GM19238 (cell line): ENCODE measurements around the gene LIN28B.
"Not testable (repeated sequence)": the region's sequence is repeated elsewhere in the genome, so short reads cannot be mapped to it uniquely, and the experiment has no call there.

Experiments
- DNase-seq: peaks from one replicate; pipeline ENCODE4 v3.0.0; 2011; ENCODE audit warnings: low spot score; ENCODE audit not compliant: insufficient read length

The LIN28B gene

GRCh38 chr6:105005451-105005850 is 48.5 kb downstream of the LIN28B start:
- no peak for DNase-seq

GRCh38 chr6:105013459-105013858 is 56.6 kb downstream of the LIN28B start:
- DNase-seq: not testable (repeated sequence)

- DNase-seq: no peak
Measured at GRCh38 chr6:105014448-105014847, 57.5 kb downstream of the LIN28B start.

- DNase-seq: no peak
Measured at GRCh38 chr6:105014954-105015353, 58.0 kb downstream of the LIN28B start.

DNA sequence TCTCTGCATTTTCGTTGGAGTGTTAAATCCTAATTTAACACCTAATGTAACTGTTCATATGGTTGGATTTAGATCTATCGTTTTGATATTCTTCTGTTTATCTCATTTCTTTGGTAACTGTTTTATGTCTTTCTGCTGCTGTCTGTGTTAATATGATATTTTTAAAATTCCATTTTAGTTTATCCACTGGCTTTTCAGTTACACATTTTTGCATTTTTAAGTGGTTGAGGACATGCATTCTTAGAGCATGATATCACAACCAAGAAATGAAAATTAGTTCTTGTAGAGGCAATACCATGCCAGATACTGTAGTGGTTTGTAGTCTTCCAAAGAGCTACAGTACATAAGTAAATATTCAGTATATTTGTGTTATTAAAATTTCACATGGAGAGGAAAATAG is 58.6 kb downstream of the LIN28B start:
- DNase-seq: no peak

GRCh38 chr6:105019285-105019684 is 62.4 kb downstream of the LIN28B start:
- DNase-seq: no peak

DNA sequence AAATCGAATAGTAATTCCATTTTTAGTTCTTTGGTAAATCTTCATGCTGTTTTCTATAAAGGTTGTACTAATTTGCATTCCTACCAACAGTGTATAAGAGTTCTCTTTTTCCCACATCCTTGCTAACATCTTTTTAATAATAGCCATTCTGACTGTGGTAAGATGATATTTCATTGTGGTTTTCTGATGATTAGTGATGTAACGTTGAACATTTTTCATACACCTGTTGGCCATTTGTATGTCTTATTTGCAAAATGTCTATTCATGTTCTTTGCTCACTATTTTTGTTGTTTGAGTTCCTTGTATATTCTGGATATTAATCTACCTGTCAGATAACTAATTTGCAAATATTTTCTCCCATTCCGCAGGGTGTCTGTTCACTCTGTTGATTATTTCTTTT is 64.5 kb downstream of the LIN28B start:
- no peak for DNase-seq

DNA sequence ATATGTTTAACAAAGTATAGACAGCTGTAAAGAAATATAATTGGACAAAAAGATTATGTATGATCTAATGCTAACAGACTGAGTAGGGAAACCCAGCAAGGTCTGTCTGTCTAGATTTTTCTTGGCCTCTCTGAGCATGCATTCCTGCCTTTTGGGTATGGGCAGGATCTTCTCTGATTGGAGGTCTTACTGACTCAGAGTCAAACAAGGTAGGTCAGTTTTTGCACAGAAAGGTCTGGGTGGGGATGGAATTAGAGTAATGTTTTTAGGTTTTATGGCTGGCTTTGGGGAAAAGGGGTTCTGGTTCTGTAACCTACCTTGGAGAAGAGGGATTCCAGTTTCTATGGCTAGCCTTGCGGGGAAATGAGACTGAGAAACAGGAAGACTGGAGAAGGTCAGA is 65.5 kb downstream of the LIN28B start:
- no peak for DNase-seq

- no peak for DNase-seq
Measured at GRCh38 chr6:105024803-105025202, 67.9 kb downstream of the LIN28B start.

DNA sequence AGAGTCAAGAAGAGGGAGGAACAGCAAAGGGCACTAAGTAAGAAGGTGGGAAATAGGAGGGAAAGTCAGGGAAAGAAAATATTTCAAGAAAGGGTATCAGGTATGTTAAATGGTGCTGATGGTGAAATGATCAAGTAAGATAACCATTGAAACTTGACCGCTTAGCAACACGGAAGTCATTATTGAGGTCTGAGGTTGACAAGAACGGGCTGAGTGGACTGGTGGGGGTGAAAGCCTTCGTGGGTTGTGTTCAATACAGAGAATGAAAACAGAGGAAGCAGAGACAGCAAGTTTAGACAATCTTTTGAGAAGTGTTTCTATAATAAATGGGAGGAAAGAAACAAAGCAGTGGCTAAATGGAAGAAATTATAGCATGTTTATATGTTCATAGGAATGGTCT is 72.0 kb downstream of the LIN28B start:
- DNase-seq: no peak

DNA sequence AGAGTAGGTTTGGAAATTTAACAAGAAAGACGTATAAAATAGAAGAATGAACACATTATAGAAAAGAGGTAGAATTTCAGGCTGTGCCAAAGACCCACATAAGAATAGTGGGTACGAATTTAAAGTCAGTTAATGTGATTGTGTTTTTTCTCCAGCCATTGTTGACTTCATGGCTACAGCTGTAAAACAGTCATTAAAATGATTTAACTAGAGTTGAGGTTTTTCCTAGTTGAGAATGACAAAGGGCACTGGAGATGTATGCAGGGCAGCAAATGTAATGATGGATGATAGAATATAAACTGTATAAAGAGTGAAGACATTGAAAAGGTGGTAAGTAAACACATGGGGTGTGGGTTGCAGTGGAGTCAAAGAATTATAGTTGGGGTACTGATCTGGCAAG is 72.7 kb downstream of the LIN28B start:
- no peak for DNase-seq

DNA sequence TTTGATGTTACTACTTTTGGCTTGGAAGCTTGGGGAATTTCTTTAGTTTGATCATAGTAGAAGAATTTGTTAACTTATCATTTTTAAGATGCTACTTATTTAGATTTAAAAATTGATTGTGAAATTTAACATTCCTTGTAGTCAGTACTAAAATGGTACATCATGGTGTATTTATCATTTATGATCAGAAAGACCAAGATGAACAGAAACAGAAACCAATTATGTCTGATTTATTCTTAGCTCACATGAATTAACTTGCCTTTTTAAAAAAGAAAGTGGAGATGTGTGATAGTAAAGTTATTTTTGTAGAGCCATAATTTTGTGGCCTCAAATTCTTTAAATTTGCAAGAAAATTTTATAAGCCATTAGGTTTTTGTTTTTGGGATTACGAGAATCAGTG is 77.6 kb downstream of the LIN28B start:
- DNase-seq: no peak

GRCh38 chr6:105035299-105035698 is 78.4 kb downstream of the LIN28B start:
- DNase-seq: no peak

- no peak for DNase-seq
Measured at GRCh38 chr6:105036351-105036750, 79.4 kb downstream of the LIN28B start.

DNA sequence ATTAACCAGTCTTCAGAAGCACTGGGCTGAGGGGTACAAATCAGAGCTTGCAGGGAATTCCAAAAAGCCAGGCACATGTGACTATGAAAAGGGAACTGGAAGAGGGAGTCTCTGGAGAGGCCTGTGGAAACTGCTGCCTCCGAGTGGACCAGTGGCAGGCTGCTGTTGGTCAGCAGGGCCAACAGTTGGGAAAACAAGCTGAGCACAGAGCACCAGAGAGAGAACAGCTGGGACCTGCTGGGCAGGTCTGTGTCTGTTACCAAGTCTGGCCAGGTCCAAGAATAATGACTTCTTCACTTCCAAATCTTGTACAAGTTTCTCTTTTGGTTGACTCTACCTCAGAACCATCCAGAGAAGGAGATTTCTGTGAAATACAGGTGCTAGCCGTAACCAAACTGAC is 81.4 kb downstream of the LIN28B start:
- DNase-seq: no peak

- no peak for DNase-seq
Measured at GRCh38 chr6:105041880-105042279, 85.0 kb downstream of the LIN28B start.

DNA sequence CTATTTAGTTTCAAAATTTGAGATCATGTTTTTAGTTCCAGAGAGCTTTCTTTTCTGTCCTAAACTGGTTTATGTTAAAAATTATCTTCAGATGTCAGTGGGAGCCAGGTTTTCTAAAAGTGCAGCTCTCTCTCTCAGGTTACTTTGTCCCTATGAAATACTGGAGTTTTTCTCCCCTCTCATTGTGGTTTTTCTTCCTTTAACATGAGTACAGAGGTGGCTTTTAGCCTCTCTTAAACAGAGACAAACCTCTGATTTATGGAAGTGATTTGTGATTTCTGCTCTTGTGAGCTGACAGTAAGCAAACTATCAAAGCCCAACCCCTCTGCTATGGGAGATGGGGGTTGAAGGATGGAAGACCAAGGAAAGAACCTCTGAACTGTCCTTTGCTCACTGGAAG is 85.7 kb downstream of the LIN28B start:
- DNase-seq: no peak

GRCh38 chr6:105043979-105044378 is 87.1 kb downstream of the LIN28B start:
- DNase-seq: no peak

DNA sequence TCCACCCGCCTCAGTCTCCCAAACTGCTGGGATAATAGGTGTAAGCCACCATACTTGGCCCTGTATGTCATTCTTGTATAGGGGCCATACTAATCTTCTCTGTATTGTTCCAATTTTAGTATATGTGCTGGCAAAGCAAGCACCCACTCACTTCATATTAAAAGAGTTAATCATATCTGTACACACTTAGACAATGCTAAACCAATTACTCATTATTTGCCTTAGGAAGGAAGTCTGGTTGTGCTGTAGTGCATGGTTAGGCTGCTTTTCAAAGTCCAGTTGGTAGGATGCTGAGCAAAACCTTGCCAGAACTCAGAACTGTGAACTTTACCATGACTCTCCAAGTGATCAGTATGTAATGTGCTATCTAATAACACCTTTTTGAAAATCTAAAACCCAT is 88.6 kb downstream of the LIN28B start:
- DNase-seq: no peak

GRCh38 chr6:105051941-105052471 is 95.1 kb downstream of the LIN28B start:
- DNase-seq: no peak

GRCh38 chr6:105056646-105057045 is 99.7 kb downstream of the LIN28B start:
- no peak for DNase-seq

GRCh38 chr6:105057160-105057559 is 100.3 kb downstream of the LIN28B start:
- DNase-seq: no peak

GRCh38 chr6:105058316-105058715 is 101.4 kb downstream of the LIN28B start:
- no peak for DNase-seq

- DNase-seq: no peak
Measured at GRCh38 chr6:105058846-105059245, 101.9 kb downstream of the LIN28B start.
